HG03025 (cell line): Measurements from ENCODE around the gene PRTFDC1.
A peak's percentile ranks its signal among the peaks of the same experiment; 100 is the strongest.
"Not testable (repeated sequence)": the region's sequence is repeated elsewhere in the genome, so short reads cannot be mapped to it uniquely, and the experiment has no call there.

Experiments used
- ATAC-seq: cut with Tn5 transposase; IDR thresholded peaks from one replicate; pipeline ENCODE4 v1.9.1; 2021; ENCODE audit warnings: mild to moderate bottlenecking, moderate library complexity; ENCODE audit not compliant: unreplicated experiment, low FRiP score

The PRTFDC1 gene

DNA sequence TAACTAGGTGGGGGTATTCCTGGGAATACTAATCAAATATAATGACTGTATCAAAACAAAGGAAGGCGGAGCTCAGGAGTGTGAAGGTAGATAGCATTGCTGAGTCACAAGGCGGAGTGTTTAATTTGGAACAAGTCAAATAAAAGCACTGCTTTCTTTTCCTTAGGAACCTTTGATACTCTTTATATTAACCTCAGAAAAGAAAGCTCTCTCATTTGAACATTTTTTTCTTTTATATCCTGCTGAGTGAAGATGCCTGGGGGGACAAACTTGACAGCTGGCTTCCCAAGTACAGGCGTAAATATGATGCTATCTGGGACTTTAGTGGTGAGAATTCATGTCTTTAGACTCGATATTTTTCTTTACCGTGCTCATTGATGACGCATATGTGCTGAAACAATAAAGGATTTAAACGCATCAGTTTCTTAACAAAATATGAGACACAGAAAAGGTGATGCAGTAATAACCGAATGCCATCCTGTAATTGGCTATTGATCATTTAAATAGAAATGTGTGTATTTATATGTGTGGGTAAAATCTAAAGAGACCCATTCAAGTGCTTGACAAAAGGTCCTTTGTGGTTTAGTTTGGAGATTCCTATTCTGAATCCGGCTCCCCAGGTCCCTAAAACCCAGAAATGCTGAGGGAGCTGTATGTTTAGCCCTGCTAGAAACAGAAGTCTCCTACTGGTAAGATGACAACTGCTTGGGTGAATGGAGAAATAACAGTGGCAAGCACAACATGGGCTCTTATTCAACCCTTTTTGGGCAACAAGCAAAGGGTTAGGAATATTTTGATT lies 102.7 kb downstream of the PRTFDC1 start:
- ATAC-seq: no peak

DNA sequence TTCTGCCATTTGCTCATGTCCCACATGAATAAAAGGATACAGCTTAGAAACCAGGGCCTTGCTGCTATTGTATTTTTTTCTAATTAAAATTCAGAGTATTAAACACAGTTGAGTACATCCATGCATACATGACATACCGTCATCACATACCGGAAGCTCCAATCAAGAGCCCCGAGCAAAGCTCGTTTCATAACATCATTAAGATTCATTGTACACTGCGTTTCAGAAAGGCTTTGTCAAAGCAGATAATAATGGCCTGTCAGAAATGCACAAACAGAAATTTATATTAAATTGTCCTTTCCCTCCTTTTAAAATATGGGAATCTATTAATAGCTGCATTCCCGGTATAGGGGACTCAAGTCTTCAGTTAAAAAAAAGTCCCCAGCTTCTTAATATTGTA lies 103.4 kb downstream of the PRTFDC1 start:
- ATAC-seq: no peak

DNA sequence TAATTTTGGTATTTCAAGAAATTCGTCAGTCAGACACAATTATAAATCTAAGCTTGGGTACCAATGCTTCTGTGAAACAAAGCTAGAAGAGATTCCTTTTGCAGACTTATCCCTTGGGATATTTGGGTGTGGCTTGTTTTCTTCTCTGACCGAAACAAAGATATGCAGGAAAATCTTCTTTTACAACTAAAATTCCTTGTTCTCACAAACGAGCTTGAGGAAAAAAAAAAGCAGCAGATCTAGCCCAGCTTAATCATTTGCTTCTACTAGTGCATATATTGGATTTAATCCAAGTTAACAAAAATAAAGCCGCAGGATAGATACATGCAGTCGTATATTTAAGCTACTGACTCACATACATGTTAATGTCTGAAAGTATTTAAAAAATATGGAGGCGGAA lies 104.2 kb downstream of the PRTFDC1 start:
- no peak for ATAC-seq

DNA sequence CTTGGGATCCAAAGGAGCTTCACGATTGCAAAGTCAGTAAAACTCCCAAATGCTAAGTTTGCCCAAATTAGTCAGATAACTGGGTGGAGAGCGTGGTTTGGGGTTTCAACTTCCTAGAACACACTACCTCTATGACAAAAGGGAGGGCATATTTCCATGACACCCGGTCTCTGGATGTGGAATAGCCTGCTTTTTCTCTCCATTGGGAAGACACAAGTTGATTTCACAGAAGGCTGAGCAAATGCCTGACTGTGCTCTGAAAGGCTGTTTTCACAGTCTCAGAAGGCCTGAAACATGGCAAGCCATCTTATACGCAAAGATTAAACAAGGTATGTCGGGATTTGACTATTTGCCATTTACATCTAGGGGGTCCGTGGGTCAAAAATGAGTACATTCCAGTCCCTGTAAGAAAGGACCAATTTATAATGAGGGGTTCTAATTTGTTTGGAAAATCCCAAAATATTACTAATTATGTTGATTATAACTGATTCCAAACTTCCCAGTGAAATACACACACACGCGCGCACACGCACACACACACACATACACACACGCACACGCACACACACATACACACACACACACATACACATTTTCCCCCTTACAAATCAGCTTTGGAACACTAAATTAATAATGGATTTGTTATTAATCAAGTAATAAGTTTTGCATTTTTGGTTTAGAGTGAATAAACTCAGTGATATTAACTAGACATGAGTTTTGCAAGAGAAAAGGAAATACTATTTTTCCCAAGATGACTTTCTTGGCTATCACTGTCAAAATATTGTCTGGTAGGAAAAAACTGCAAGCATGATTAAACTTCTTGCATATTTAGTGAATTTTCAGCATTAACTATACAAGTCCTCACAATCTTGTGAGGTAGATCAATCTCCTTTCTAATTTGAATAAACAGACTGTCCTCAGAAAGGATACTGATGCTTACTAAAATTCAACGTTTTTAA lies 105.0 kb downstream of the PRTFDC1 start:
- ATAC-seq: no peak

- no peak for ATAC-seq
Observed at GRCh38 chr10:24844742-24845141, 107.7 kb downstream of the PRTFDC1 start.

DNA sequence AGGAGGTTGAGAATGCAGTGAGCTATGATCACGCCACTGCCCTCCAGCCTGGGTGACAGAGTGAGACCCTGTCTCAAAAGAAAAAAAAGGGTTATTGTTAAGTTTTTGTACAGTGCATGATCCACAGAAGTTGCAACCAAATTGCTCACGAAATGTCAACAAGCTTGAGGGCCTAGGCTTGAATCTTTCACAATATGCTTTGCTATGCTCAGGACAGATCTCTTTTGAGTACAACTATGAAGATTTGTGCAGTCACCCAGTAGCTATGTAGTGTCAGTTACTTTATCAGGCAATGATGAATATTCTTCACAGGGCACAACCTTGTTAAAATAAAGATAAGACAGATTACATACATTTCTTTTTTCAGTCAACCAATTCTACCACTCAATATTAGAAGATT lies 109.2 kb downstream of the PRTFDC1 start:
- no peak for ATAC-seq

GRCh38 chr10:24842856-24843255 lies 109.5 kb downstream of the PRTFDC1 start:
- ATAC-seq: no peak

- no peak for ATAC-seq
Observed at GRCh38 chr10:24841530-24841929, 110.9 kb downstream of the PRTFDC1 start.

DNA sequence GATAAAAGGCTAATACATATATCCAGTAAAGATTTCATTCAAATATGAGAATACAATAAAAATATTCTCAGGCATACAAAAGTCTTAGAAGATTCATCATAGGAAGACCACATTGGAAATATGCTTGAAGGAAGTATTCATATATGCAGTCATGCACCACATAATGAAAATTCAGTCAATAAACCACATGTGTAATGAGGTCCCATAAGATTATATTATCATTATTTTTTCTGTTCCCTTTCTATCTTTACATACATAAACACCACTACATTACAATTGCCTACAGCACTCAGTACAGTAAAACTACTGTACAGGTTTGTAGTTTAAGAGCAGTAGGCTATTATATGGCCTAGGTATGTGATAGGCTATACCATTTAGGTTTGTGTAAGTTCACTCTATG lies 111.6 kb downstream of the PRTFDC1 start:
- ATAC-seq: no peak

DNA sequence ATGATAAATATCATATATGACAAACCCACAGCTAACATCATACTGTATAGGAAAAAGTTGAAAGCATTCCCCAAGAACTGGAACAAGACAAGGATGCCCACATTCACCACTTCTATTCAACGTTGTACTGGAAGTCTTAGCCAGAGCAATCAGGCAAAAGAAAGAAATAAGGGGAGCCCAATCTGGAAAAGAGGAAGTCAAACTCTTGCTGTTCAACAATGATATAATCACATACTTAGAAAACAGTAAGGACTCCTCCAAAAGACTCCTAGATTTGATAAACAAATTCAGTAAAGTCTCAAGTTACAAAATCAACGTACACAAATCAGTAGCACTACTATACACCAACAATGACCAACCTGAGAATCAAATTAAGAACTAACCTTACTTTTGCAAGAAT lies 114.6 kb downstream of the PRTFDC1 start:
- ATAC-seq: not testable (repeated sequence)

GRCh38 chr10:24834869-24835268 lies 117.5 kb downstream of the PRTFDC1 start:
- no peak for ATAC-seq

GRCh38 chr10:24826009-24826408 lies 126.4 kb downstream of the PRTFDC1 start:
- no peak for ATAC-seq

DNA sequence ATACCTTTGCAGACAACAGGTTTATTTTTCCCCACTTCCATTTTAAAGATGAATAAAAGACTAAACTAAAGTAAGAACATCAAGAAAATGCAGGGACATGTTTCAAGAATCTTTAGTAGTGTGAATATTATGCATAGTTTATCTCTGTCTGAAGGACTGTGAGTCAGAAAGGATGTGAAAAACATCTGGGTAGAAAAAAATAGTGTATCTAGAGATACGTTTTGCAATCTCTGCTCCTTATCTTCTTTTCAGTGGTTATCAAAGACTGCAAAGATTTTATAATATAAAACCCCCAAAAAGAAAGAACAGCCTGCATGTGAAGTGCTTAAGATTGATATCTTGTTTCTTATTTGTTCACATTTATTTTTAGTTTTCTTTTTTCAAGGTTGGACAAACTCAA lies 126.9 kb downstream of the PRTFDC1 start:
- ATAC-seq: no peak

DNA sequence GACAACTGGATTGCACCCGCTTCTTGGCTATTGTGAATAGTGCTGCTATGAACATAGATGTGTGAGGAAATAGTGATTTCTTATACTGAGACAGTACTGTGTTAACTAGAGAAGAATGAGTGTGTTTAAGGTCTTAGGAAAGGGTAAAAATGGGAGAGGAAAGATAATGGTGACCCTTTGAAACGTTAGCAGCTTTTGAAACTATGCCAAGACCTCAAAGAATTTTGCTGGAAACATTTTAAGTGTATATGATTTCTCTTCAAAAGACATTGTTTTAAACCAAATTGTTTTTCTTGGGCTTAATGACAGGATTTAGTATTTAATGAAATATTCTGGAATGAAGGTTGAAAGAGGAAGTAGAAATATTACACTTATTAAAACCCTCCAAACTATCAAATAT lies 127.9 kb downstream of the PRTFDC1 start:
- no peak for ATAC-seq

DNA sequence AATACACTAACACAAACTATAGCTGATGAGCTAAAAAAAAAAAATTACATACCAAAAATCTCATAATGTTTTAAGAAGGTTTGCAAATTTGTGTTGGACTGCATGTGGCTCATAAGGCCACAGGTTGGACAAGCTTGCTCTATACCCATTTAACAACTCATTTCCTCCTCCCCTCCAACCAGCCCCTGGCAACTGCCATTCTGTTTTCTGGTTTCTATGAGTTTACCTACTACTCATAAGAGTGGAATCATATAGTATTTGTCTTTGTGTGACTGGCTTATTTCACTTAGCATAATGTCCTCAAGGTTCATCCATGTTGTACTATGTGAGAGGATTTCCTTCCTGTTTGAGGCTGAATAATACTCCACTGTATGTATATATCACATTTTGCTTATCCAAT lies 128.3 kb downstream of the PRTFDC1 start:
- no peak for ATAC-seq

GRCh38 chr10:24822590-24822989 lies 129.8 kb downstream of the PRTFDC1 start:
- peak; percentile 79 for ATAC-seq

GRCh38 chr10:24821986-24822385 lies 130.4 kb downstream of the PRTFDC1 start:
- no peak for ATAC-seq

DNA sequence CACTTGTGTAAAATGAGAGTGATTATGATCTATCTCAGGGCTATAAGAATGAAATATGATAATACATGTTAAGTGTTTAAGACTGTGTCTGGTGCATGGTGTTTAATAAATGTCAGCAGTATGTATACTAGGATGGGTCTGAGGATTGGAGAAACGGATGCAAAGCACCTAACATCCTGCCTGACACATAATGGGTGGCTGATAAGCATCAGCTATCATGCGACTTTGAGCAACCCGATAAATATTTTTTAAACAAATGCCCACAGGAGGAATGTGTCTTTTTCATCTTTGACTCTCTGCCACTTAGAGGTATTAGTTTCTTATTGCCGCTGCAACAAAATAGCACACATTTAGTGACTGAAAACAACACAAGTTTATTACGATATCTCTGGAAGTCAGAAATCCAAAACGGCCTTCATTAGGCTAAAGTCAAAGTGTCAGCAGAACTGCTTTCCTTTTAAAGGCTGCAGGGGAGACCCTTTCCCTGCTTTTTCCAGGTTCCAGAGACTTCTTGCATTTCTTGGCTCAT lies 135.5 kb downstream of the PRTFDC1 start:
- no peak for ATAC-seq

DNA sequence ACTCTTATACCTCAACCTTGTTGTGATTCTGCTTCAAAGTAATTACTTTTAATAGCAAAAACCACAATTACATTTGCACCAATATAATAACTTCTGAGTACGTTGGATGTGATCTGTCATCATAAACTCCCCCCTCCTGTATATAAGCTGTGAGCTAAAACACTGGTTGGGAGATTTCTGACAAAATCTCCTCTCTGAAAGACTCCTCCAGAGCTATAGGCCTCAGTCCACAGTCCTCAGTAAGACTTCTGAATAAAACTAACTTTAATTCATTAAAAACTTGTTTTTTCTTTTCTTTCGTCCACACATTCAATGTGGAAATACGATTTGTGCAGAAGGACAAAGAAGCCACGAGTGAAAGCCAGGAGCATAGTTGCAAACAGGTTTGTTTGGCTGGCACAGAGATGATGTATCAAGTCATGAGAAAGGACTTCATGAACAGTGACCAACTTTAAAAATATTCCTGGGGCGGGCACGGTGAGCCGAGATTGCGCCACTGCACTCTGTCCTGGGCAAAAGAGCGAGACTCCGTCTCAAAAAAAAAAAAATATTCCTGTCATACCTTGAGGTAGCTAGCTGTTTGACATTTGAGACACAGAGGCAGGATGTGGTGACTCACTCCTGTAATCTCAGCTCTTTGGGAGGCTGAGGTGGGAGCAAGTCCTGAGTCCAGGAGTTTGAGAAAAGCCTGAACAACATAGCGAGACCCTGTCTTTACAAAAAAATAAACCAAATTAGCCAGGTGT lies 137.7 kb downstream of the PRTFDC1 start:
- ATAC-seq: no peak

- ATAC-seq: no peak
Observed at GRCh38 chr10:24813856-24814255, 138.6 kb downstream of the PRTFDC1 start.

GRCh38 chr10:24806262-24806661 lies 146.1 kb downstream of the PRTFDC1 start:
- ATAC-seq: no peak
